Ovary (tissue), 9 donors: ENCODE measurements around the gene TBX2. TPM values are rescaled to one million over a fixed set of nuclear protein-coding genes. Genes with fewer than 3 reads are reported as not detected.

Source experiments
- DNase-seq, 5 donors: peaks; one replicate each; pipeline ENCODE4 v3.0.0-alpha.2; 2019 to 2020
- H3K27ac ChIP-seq, 2 donors: fragments of 200-600 bp; one replicate each; pipeline versions ENCODE4 v1.5.1 to v1.8.0; 2019 to 2022
- H3K27me3 ChIP-seq: fragments of 200-600 bp; one replicate; pipeline ENCODE4 v1.8.0; 2022
- H3K36me3 ChIP-seq: fragments of 200-600 bp; sonication (generic); one replicate; pipeline ENCODE4 v1.5.1; 2019
- H3K4me1 ChIP-seq: one replicate; pipeline ENCODE4 v1.8.1; 2013; ENCODE audit warnings: mild to moderate bottlenecking, moderate library complexity; ENCODE audit not compliant: insufficient read depth
- H3K4me3 ChIP-seq: fragments of 200-600 bp; sonication (generic); one replicate; pipeline ENCODE4 v1.5.1; 2017
- H3K9me3 ChIP-seq, 2 donors: fragments of 200-600 bp in 1 of 2; sonication (generic) in 1 of 2; one replicate each; pipeline versions ENCODE4 v1.5.1 to v1.8.1; 2013 to 2019; ENCODE audit warnings: mild to moderate bottlenecking in 1 of 2, moderate library complexity in 1 of 2
- CTCF ChIP-seq, 3 donors: fragments of 450-650 bp in 2 of 3; fragments of 200-600 bp in 1 of 3; IDR thresholded peaks; one replicate each; pipeline versions ENCODE4 v1.5.1 to v1.8.0; 2016 to 2022; ENCODE audit warnings: antibody characterized with exemption in 3 of 3, mild to moderate bottlenecking in 1 of 3
- EP300 ChIP-seq: sonication (generic); formaldehyde crosslinking; IDR thresholded peaks from one replicate; pipeline ENCODE4 v1.6.1; 2017; ENCODE audit warnings: antibody characterized with exemption
- POLR2A ChIP-seq: fragments of 450-650 bp; IDR thresholded peaks from one replicate; pipeline ENCODE4 v1.6.1; 2017; ENCODE audit warnings: antibody characterized with exemption, mild to moderate bottlenecking, moderate library complexity
- WGBS, 3 donors: extraction: QIAGEN DNeasy Blood & Tissue Kit in 1 of 3; methylation state at CpG; one replicate each; pipeline versions ENCODE4 v1.1.5 to v1.1.7; 2013 to 2017; 5-methylcytosine and 5-hydroxymethylcytosine counted together
- intact Hi-C, 4 donors: fragments of 100-400 bp; cut with DNase I; formaldehyde crosslinking; loops; one replicate each; pipeline versions ENCODE4 v1.11.0 to v1.15.1; 2022 to 2023
- polyA plus RNA-seq, 2 donors: library from polyadenylated mRNA; stranded (reverse); fragments of 200-250 nt in 1 of 2; fragments of 350-450 nt in 1 of 2; fragmentation: Illumina TruSeq in 1 of 2; extraction: RNeasy Lipid Tissue Mini Kit (QIAGEN cat#74804) in 1 of 2; gene quantifications; one replicate each; pipeline ENCODE4 v1.2.3, GENCODE V29; 2013 to 2014
- total RNA-seq, 7 donors: library from RNA; depleted of rRNA in 2 of 7; stranded (reverse); fragments of >200 nt in 2 of 7; fragmentation: NEBNext Ultra II Directional in 3 of 7; extraction: Animal tissue kit (Norgen Biotek cat#: 25700) in 3 of 7; gene quantifications; one replicate each; pipeline versions ENCODE4 v1.1.0 to v1.2.4, GENCODE V29; 2016 to 2023
- donor health status: DM: no; HTN: no; CAD: no; lungs with moderate emphysema.
- donor health status: DM: no; HTN: no; CAD: no.
- donor health status: Bipolar disorder and iron deficiency.
- donor health status: DM: yes; HTN: yes; CAD: no.
- donor health status: DM: no; HTN: no; CAD: no.
- donor health status: DM: yes; HTN: yes; CAD: no.

Gene TBX2
- total and polyA plus RNA-seq, 9 donors: 4.8 to 22.2 (median 16.0) TPM

GRCh38 chr17:61395409-61395982, 4.1 kb upstream of the TBX2 start:
- H3K4me1 ChIP-seq: no peaks in the 10 kb centered on the region
- WGBS, 3 donors: 75 to 81% (median 79%) methylated on average over 38 of the region's 38 CpGs
- H3K4me3 ChIP-seq: no peak overlapping the region
- DNase-seq: peak in 1 of 5 donors; percentile 16
- no peaks in the 10 kb centered on the region for H3K36me3 ChIP-seq
- H3K27ac ChIP-seq: no peak overlapping the region
- peaks cover 8% of the 10 kb centered on the region for H3K27me3 ChIP-seq
- no peaks in the 10 kb centered on the region for H3K9me3 ChIP-seq
- no peak for TF ChIP-seq EP300
- no peak for TF ChIP-seq CTCF (IDR thresholded peaks at IDR 0.05)
- TF ChIP-seq POLR2A: no peak
- intact Hi-C loops: loop anchor here in 3 of 4 donors (5.0 to 10.0 kb wide), 3 partner anchors 141 to 391 kb away; no protein-coding TSS in a partner anchor

- 25 to 37% (median 31%) methylated on average over 50 to 63 of the region's 63 CpGs for WGBS, 3 donors
- TF ChIP-seq POLR2A (no peak), EP300 (no peak), CTCF (IDR thresholded peaks at IDR 0.05) (no peak)
- H3K27me3 ChIP-seq: peaks cover 8% of the 10 kb centered on the region
- peak overlapping the region; percentile 28 for H3K4me3 ChIP-seq
- peaks cover 3% of the 10 kb centered on the region for H3K4me1 ChIP-seq
- no peaks in the 10 kb centered on the region for H3K36me3 ChIP-seq
- intact Hi-C loops: loop anchor here in 3 of 4 donors (5.0 to 10.0 kb wide), 3 partner anchors 141 to 391 kb away; no protein-coding TSS in a partner anchor
- no peak for DNase-seq
- no peaks in the 10 kb centered on the region for H3K9me3 ChIP-seq
- peak overlapping the region; percentile 7 to 43 for H3K27ac ChIP-seq
Observed at GRCh38 chr17:61395983-61396585, 3.6 kb upstream of the TBX2 start.

- H3K36me3 ChIP-seq: no peaks in the 10 kb centered on the region
- H3K4me1 ChIP-seq: peaks cover 3% of the 10 kb centered on the region
- intact Hi-C loops: loop anchor here in 3 of 4 donors (5.0 to 10.0 kb wide), 3 partner anchors 142 to 392 kb away; no protein-coding TSS in a partner anchor
- peaks cover 8% of the 10 kb centered on the region for H3K27me3 ChIP-seq
- TF ChIP-seq CTCF (IDR thresholded peaks at IDR 0.05) (no peak), EP300 (no peak), POLR2A (no peak)
- peak overlapping the region; percentile 7 to 43 for H3K27ac ChIP-seq
- WGBS, 3 donors: 2 to 6% (median 5%) methylated on average over 30 to 46 of the region's 46 CpGs
- no peak for DNase-seq
- peak overlapping the region; percentile 28 for H3K4me3 ChIP-seq
- no peaks in the 10 kb centered on the region for H3K9me3 ChIP-seq
Observed at GRCh38 chr17:61396586-61397085, 3.0 kb upstream of the TBX2 start.

GRCh38 chr17:61397086-61397842, 2.4 kb upstream of the TBX2 start:
- intact Hi-C loops: loop anchor here in 3 of 4 donors (5.0 to 10.0 kb wide), 3 partner anchors 142 to 392 kb away; no protein-coding TSS in a partner anchor
- H3K4me1 ChIP-seq: peaks cover 3% of the 10 kb centered on the region
- DNase-seq: no peak
- H3K36me3 ChIP-seq: no peaks in the 10 kb centered on the region
- TF ChIP-seq EP300: no peak
- TF ChIP-seq CTCF (IDR thresholded peaks at IDR 0.05): no peak
- TF ChIP-seq POLR2A: no peak
- H3K27me3 ChIP-seq: peaks cover 8% of the 10 kb centered on the region
- no peaks in the 10 kb centered on the region for H3K9me3 ChIP-seq
- H3K27ac ChIP-seq: peak overlapping the region; percentile 7 to 43
- WGBS, 3 donors: 5 to 8% (median 6%) methylated on average over 22 to 67 of the region's 67 CpGs
- peak overlapping the region; percentile 28 for H3K4me3 ChIP-seq
